HEK293 (cell line): ENCODE data around the gene ATXN7.

Source experiments
- SP2 ChIP-seq: fragments of 450-650 bp; formaldehyde crosslinking; IDR thresholded peaks from 2 replicates; pipeline ENCODE4 v1.5.1; 2016; ENCODE audit warnings: missing biosample characterization, missing genetic modification characterization
- TRIM28 ChIP-seq: IDR thresholded peaks from 2 replicates; pipeline ENCODE4 v1.6.1; 2011; ENCODE audit warnings: low read length, control low read depth, borderline replicate concordance
- ZNF112 ChIP-seq: fragments of 450-650 bp; formaldehyde crosslinking; IDR thresholded peaks from 2 replicates; pipeline ENCODE4 v1.5.0; 2017; ENCODE audit warnings: missing biosample characterization, missing genetic modification characterization
- ZNF274 ChIP-seq, 2 experiments: fragments of 200-500 bp in 1 of 2; fragments of 450-650 bp in 1 of 2; sonication (Bioruptor generic) in 1 of 2; formaldehyde crosslinking in 1 of 2; IDR thresholded peaks; 2 replicates each; pipeline versions ENCODE4 v1.5.1 to v1.6.1; 2014 to 2016; ENCODE audit warnings: borderline replicate concordance in 1 of 2, inconsistent platforms in 1 of 2, low read length in 1 of 2, missing biosample characterization in 1 of 2, missing genetic modification characterization in 1 of 2
- ZNF341 ChIP-seq: fragments of 450-650 bp; formaldehyde crosslinking; IDR thresholded peaks from 2 replicates; pipeline ENCODE4; 2016; ENCODE audit warnings: low read depth, missing biosample characterization, missing genetic modification characterization
- ZNF426 ChIP-seq: fragments of 450-650 bp; formaldehyde crosslinking; IDR thresholded peaks from 2 replicates; pipeline ENCODE4 v1.5.1; 2017; ENCODE audit warnings: missing biosample characterization, missing genetic modification characterization, mild to moderate bottlenecking, inconsistent platforms, moderate library complexity
- ZNF670 ChIP-seq: fragments of 450-650 bp; formaldehyde crosslinking; IDR thresholded peaks from 2 replicates; pipeline ENCODE4 v1.5.1; 2016; ENCODE audit warnings: missing biosample characterization, missing genetic modification characterization, low read depth
- ZNF707 ChIP-seq: fragments of 450-650 bp; formaldehyde crosslinking; IDR thresholded peaks from 2 replicates; pipeline ENCODE4 v1.5.1; 2016; ENCODE audit warnings: missing biosample characterization, missing genetic modification characterization
- ZNF776 ChIP-seq: fragments of 450-650 bp; formaldehyde crosslinking; IDR thresholded peaks from 2 replicates; pipeline ENCODE4 v1.5.0; 2017; ENCODE audit warnings: missing biosample characterization, missing genetic modification characterization, borderline replicate concordance
- TF ChIP-seq, protein P1 (sequence below): fragments of 450-650 bp; formaldehyde crosslinking; IDR thresholded peaks from 2 replicates; pipeline ENCODE4 v1.5.1; 2016; ENCODE audit warnings: missing biosample characterization, missing genetic modification characterization
- TF ChIP-seq, protein P2 (sequence below): fragments of 450-650 bp; formaldehyde crosslinking; IDR thresholded peaks from 2 replicates; pipeline ENCODE4 v1.5.1; 2016; ENCODE audit warnings: missing biosample characterization, missing genetic modification characterization
- TF ChIP-seq, protein P3 (sequence below): fragments of 450-650 bp; formaldehyde crosslinking; IDR thresholded peaks from 2 replicates; pipeline ENCODE4 v1.5.1; 2016; ENCODE audit warnings: missing biosample characterization, missing genetic modification characterization

DNA sequence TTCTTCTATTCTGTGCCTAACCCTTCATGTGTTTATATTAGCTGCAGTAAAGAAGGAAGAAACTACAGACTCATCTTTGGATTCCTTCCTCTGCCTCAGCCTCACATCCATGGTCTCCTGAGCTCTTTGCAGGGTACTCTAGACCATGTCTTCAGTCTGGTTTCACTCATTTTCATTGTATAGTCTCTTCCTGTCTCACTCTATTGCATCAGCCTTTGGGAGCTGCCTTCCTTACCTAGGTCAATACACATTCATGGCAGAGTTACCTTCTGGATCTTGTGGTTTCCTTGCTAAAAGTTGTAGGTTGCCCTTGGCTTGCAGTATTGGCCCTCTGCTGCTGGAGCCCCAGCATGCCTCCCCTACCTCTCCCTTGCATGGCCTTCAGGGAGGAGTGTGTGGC is 80.0 kb downstream of the ATXN7 start:
- TF ChIP-seq TRIM28 (no peak), ZNF776 (tag by site-specific recombination) (no peak), SP2 (no peak), ZNF426 (no peak), ZNF274 (IDR thresholded peaks at IDR 0.05; ENCODE audit: low read length) (no peak), ZNF274 (tag by site-specific recombination; IDR thresholded peaks at IDR 0.05; ENCODE audit: borderline replicate concordance) (no peak), ZNF112 (tag by site-specific recombination) (no peak), ZNF670 (tag by site-specific recombination) (no peak), ZNF341 (no peak), ZNF707 (tag by site-specific recombination) (no peak)
- TF ChIP-seq, protein P1, sequence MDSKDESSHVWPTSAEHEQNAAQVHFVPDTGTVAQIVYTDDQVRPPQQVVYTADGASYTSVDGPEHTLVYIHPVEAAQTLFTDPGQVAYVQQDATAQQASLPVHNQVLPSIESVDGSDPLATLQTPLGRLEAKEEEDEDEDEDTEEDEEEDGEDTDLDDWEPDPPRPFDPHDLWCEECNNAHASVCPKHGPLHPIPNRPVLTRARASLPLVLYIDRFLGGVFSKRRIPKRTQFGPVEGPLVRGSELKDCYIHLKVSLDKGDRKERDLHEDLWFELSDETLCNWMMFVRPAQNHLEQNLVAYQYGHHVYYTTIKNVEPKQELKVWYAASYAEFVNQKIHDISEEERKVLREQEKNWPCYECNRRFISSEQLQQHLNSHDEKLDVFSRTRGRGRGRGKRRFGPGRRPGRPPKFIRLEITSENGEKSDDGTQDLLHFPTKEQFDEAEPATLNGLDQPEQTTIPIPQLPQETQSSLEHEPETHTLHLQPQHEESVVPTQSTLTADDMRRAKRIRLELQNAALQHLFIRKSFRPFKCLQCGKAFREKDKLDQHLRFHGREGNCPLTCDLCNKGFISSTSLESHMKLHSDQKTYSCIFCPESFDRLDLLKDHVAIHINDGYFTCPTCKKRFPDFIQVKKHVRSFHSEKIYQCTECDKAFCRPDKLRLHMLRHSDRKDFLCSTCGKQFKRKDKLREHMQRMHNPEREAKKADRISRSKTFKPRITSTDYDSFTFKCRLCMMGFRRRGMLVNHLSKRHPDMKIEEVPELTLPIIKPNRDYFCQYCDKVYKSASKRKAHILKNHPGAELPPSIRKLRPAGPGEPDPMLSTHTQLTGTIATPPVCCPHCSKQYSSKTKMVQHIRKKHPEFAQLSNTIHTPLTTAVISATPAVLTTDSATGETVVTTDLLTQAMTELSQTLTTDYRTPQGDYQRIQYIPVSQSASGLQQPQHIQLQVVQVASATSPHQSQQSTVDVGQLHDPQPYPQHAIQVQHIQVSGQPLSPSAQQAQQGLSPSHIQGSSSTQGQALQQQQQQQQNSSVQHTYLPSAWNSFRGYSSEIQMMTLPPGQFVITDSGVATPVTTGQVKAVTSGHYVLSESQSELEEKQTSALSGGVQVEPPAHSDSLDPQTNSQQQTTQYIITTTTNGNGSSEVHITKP (tag by site-specific recombination): no peak
- TF ChIP-seq, protein P2, sequence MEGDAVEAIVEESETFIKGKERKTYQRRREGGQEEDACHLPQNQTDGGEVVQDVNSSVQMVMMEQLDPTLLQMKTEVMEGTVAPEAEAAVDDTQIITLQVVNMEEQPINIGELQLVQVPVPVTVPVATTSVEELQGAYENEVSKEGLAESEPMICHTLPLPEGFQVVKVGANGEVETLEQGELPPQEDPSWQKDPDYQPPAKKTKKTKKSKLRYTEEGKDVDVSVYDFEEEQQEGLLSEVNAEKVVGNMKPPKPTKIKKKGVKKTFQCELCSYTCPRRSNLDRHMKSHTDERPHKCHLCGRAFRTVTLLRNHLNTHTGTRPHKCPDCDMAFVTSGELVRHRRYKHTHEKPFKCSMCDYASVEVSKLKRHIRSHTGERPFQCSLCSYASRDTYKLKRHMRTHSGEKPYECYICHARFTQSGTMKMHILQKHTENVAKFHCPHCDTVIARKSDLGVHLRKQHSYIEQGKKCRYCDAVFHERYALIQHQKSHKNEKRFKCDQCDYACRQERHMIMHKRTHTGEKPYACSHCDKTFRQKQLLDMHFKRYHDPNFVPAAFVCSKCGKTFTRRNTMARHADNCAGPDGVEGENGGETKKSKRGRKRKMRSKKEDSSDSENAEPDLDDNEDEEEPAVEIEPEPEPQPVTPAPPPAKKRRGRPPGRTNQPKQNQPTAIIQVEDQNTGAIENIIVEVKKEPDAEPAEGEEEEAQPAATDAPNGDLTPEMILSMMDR (tag by site-specific recombination): no peak
- TF ChIP-seq, protein P3, sequence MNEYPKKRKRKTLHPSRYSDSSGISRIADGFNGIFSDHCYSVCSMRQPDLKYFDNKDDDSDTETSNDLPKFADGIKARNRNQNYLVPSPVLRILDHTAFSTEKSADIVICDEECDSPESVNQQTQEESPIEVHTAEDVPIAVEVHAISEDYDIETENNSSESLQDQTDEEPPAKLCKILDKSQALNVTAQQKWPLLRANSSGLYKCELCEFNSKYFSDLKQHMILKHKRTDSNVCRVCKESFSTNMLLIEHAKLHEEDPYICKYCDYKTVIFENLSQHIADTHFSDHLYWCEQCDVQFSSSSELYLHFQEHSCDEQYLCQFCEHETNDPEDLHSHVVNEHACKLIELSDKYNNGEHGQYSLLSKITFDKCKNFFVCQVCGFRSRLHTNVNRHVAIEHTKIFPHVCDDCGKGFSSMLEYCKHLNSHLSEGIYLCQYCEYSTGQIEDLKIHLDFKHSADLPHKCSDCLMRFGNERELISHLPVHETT (tag by site-specific recombination): no peak
